Body of pancreas (tissue), 4 donors: ENCODE data around the gene EPS15.

Experiments used
- POLR2A ChIP-seq, 3 donors: fragments of 450-650 bp; IDR thresholded peaks; one replicate each; pipeline ENCODE4 v1.6.1; 2016; ENCODE audit warnings: antibody characterized with exemption in 3 of 3, mild to moderate bottlenecking in 2 of 3
- TF ChIP-seq, protein P1 (sequence below), 7 experiments: fragments of 450-650 bp in 4 of 7; fragments of 200-600 bp in 3 of 7; sonication (generic) in 3 of 7; IDR thresholded peaks; one replicate each; pipeline ENCODE4 v1.5.1; 2016 to 2019; ENCODE audit warnings: antibody characterized with exemption in 7 of 7

GRCh38 chr1:51312718-51313117, 206.3 kb downstream of the EPS15 start:
- TF ChIP-seq, protein P1, sequence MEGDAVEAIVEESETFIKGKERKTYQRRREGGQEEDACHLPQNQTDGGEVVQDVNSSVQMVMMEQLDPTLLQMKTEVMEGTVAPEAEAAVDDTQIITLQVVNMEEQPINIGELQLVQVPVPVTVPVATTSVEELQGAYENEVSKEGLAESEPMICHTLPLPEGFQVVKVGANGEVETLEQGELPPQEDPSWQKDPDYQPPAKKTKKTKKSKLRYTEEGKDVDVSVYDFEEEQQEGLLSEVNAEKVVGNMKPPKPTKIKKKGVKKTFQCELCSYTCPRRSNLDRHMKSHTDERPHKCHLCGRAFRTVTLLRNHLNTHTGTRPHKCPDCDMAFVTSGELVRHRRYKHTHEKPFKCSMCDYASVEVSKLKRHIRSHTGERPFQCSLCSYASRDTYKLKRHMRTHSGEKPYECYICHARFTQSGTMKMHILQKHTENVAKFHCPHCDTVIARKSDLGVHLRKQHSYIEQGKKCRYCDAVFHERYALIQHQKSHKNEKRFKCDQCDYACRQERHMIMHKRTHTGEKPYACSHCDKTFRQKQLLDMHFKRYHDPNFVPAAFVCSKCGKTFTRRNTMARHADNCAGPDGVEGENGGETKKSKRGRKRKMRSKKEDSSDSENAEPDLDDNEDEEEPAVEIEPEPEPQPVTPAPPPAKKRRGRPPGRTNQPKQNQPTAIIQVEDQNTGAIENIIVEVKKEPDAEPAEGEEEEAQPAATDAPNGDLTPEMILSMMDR (IDR thresholded peaks at IDR 0.05), result no peak
- TF ChIP-seq POLR2A (IDR thresholded peaks at IDR 0.05), result no peak
